Measurements from ENCODE around the gene NTN3. TPM values are rescaled to one million over a fixed set of nuclear protein-coding genes. Genes with fewer than 3 reads are reported as not detected.

Gene NTN3
- total and polyA plus RNA-seq, 2 donors: 0.02 to 0.71 TPM

DNA sequence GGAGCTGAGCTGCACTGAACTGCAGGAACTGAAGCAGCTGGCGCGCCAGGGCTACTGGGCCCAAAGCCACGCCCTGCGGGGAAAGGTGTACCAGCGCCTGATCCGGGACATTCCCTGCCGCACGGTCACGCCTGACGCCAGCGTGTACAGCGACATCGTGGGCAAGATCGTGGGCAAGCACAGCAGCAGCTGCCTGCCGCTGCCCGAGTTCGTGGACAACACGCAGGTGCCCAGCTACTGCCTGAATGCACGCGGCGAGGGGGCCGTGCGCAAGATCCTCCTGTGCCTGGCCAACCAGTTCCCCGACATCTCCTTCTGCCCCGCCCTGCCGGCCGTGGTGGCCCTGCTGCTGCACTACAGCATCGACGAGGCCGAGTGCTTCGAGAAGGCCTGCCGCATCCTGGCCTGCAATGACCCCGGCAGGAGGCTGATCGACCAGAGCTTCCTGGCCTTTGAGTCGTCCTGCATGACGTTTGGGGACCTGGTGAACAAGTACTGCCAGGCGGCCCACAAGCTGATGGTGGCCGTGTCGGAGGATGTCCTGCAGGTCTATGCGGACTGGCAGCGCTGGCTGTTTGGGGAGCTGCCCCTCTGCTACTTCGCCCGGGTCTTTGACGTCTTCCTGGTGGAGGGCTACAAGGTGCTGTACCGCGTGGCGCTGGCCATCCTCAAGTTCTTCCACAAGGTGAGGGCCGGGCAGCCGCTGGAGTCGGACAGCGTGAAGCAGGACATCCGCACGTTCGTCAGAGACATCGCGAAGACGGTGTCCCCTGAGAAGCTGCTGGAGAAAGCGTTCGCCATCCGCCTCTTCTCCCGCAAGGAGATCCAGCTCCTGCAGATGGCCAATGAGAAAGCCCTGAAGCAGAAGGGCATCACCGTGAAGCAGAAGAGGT, 25.4 kb downstream of the NTN3 start:
- peaks cover 3 to 13% of the 10 kb centered on the region in 2 donors for H3K36me3 ChIP-seq (ENCODE audit: control insufficient read depth in 2 of 2, insufficient read depth in 2 of 2, low read length in 1 of 2)
- no peak overlapping the region for H3K4me3 ChIP-seq (ENCODE audit: low read length in 2 of 2)
- H3K27ac ChIP-seq (ENCODE audit: low read depth in 1 of 2, low read length in 1 of 2): no peak overlapping the region
- no peaks in the 10 kb centered on the region for H3K9me3 ChIP-seq (ENCODE audit: control insufficient read depth in 2 of 2, insufficient read depth in 1 of 2, low read length in 1 of 2)
- WGBS: 98% methylated on average over 62 of the region's 62 CpGs
- DNase-seq (ENCODE audit: low read depth in 6 of 9, low spot score in 9 of 9): no peak
- peaks cover 0 to 6% of the 10 kb centered on the region in 2 donors for H3K4me1 ChIP-seq (ENCODE audit: control insufficient read depth in 2 of 2, insufficient read depth in 2 of 2, low read length in 2 of 2)
- no peaks in the 10 kb centered on the region for H3K27me3 ChIP-seq (ENCODE audit: control insufficient read depth in 2 of 2, insufficient read depth in 1 of 2, low read length in 1 of 2)

GRCh38 chr16:2497116-2497630, 26.1 kb downstream of the NTN3 start:
- Histone ChIP-seq H3K4me3 (ENCODE audit: low read length in 2 of 2) (no peak overlapping the region), H3K4me1 (ENCODE audit: control insufficient read depth in 2 of 2, insufficient read depth in 2 of 2, low read length in 2 of 2) (peaks cover 0 to 13% of the 10 kb centered on the region in 2 donors), H3K27me3 (ENCODE audit: control insufficient read depth in 2 of 2, insufficient read depth in 1 of 2, low read length in 1 of 2) (no peaks in the 10 kb centered on the region), H3K36me3 (ENCODE audit: control insufficient read depth in 2 of 2, insufficient read depth in 2 of 2, low read length in 1 of 2) (peaks cover 3 to 13% of the 10 kb centered on the region in 2 donors), H3K27ac (ENCODE audit: low read depth in 1 of 2, low read length in 1 of 2) (no peak overlapping the region), H3K9me3 (ENCODE audit: control insufficient read depth in 2 of 2, insufficient read depth in 1 of 2, low read length in 1 of 2) (no peaks in the 10 kb centered on the region)
- WGBS: 95% methylated on average over 21 of the region's 21 CpGs
- no peak for DNase-seq (ENCODE audit: low read depth in 6 of 9, low spot score in 9 of 9)

GRCh38 chr16:2497695-2498484, 26.8 kb downstream of the NTN3 start:
- Histone ChIP-seq H3K27ac (ENCODE audit: low read depth in 1 of 2, low read length in 1 of 2) (no peak overlapping the region), H3K27me3 (ENCODE audit: control insufficient read depth in 2 of 2, insufficient read depth in 1 of 2, low read length in 1 of 2) (no peaks in the 10 kb centered on the region), H3K4me3 (ENCODE audit: low read length in 2 of 2) (no peak overlapping the region), H3K36me3 (ENCODE audit: control insufficient read depth in 2 of 2, insufficient read depth in 2 of 2, low read length in 1 of 2) (peaks cover 3 to 13% of the 10 kb centered on the region in 2 donors), H3K4me1 (ENCODE audit: control insufficient read depth in 2 of 2, insufficient read depth in 2 of 2, low read length in 2 of 2) (peaks cover 0 to 20% of the 10 kb centered on the region in 2 donors), H3K9me3 (ENCODE audit: control insufficient read depth in 2 of 2, insufficient read depth in 1 of 2, low read length in 1 of 2) (no peaks in the 10 kb centered on the region)
- WGBS: 94% methylated on average over 26 of the region's 26 CpGs
- no peak for DNase-seq (ENCODE audit: low read depth in 6 of 9, low spot score in 9 of 9)

GRCh38 chr16:2498531-2499253, 27.6 kb downstream of the NTN3 start:
- Histone ChIP-seq H3K4me3 (ENCODE audit: low read length in 2 of 2) (no peak overlapping the region), H3K27me3 (ENCODE audit: control insufficient read depth in 2 of 2, insufficient read depth in 1 of 2, low read length in 1 of 2) (no peaks in the 10 kb centered on the region), H3K9me3 (ENCODE audit: control insufficient read depth in 2 of 2, insufficient read depth in 1 of 2, low read length in 1 of 2) (no peaks in the 10 kb centered on the region), H3K4me1 (ENCODE audit: control insufficient read depth in 2 of 2, insufficient read depth in 2 of 2, low read length in 2 of 2) (peaks cover 0 to 21% of the 10 kb centered on the region in 2 donors), H3K27ac (ENCODE audit: low read depth in 1 of 2, low read length in 1 of 2) (no peak overlapping the region), H3K36me3 (ENCODE audit: control insufficient read depth in 2 of 2, insufficient read depth in 2 of 2, low read length in 1 of 2) (peaks cover 3 to 13% of the 10 kb centered on the region in 2 donors)
- WGBS: 95% methylated on average over 15 of the region's 15 CpGs
- no peak for DNase-seq (ENCODE audit: low read depth in 6 of 9, low spot score in 9 of 9)

- H3K27me3 ChIP-seq (ENCODE audit: control insufficient read depth in 2 of 2, insufficient read depth in 1 of 2, low read length in 1 of 2): no peaks in the 10 kb centered on the region
- H3K27ac ChIP-seq (ENCODE audit: low read depth in 1 of 2, low read length in 1 of 2): no peak overlapping the region
- H3K9me3 ChIP-seq (ENCODE audit: control insufficient read depth in 2 of 2, insufficient read depth in 1 of 2, low read length in 1 of 2): no peaks in the 10 kb centered on the region
- DNase-seq (ENCODE audit: low read depth in 6 of 9, low spot score in 9 of 9): no peak
- H3K4me3 ChIP-seq (ENCODE audit: low read length in 2 of 2): no peak overlapping the region
- 97% methylated on average over 6 of the region's 6 CpGs for WGBS
- H3K4me1 ChIP-seq (ENCODE audit: control insufficient read depth in 2 of 2, insufficient read depth in 2 of 2, low read length in 2 of 2): peaks cover 0 to 21% of the 10 kb centered on the region in 2 donors
- peaks cover 3 to 13% of the 10 kb centered on the region in 2 donors for H3K36me3 ChIP-seq (ENCODE audit: control insufficient read depth in 2 of 2, insufficient read depth in 2 of 2, low read length in 1 of 2)
These were observed 28.4 kb downstream of the NTN3 start for GRCh38 chr16:2499454-2499853.

- Histone ChIP-seq H3K36me3 (ENCODE audit: control insufficient read depth in 2 of 2, insufficient read depth in 2 of 2, low read length in 1 of 2) (peaks cover 3 to 13% of the 10 kb centered on the region in 2 donors), H3K9me3 (ENCODE audit: control insufficient read depth in 2 of 2, insufficient read depth in 1 of 2, low read length in 1 of 2) (no peaks in the 10 kb centered on the region), H3K27ac (ENCODE audit: low read depth in 1 of 2, low read length in 1 of 2) (no peak overlapping the region), H3K4me3 (ENCODE audit: low read length in 2 of 2) (no peak overlapping the region), H3K27me3 (ENCODE audit: control insufficient read depth in 2 of 2, insufficient read depth in 1 of 2, low read length in 1 of 2) (no peaks in the 10 kb centered on the region), H3K4me1 (ENCODE audit: control insufficient read depth in 2 of 2, insufficient read depth in 2 of 2, low read length in 2 of 2) (peaks cover 0 to 21% of the 10 kb centered on the region in 2 donors)
- WGBS: 97% methylated on average over 29 of the region's 29 CpGs
- DNase-seq (ENCODE audit: low read depth in 6 of 9, low spot score in 9 of 9): no peak
These were observed 28.9 kb downstream of the NTN3 start for GRCh38 chr16:2499890-2500429.

DNA sequence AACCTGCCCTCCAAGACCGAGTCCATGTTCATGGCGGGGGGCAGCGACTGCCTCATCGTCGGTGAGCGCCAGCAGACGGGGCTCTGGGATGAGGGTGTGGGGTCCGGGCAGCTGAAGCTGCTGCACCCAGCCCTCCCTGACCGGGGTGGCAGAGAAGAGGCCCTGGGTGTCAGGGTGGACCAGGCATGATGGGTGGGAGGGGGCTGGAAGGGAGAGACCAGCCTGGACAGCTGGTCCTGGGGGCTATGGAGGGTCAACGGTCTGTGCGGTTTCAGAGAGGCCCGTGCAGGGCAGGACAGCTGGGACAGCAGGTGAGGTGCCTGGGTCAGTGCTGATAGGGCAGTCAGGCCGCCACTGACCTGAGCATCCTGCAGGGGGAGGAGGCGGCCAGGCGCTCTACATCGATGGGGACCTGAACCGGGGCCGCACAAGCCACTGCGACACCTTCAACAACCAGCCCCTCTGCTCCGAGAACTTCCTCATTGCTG, 29.4 kb downstream of the NTN3 start:
- 96% methylated on average over 20 of the region's 20 CpGs for WGBS
- H3K9me3 ChIP-seq (ENCODE audit: control insufficient read depth in 2 of 2, insufficient read depth in 1 of 2, low read length in 1 of 2): no peaks in the 10 kb centered on the region
- no peak for DNase-seq (ENCODE audit: low read depth in 6 of 9, low spot score in 9 of 9)
- peaks cover 0 to 21% of the 10 kb centered on the region in 2 donors for H3K4me1 ChIP-seq (ENCODE audit: control insufficient read depth in 2 of 2, insufficient read depth in 2 of 2, low read length in 2 of 2)
- H3K27ac ChIP-seq (ENCODE audit: low read depth in 1 of 2, low read length in 1 of 2): no peak overlapping the region
- H3K4me3 ChIP-seq (ENCODE audit: low read length in 2 of 2): no peak overlapping the region
- peaks cover 3 to 13% of the 10 kb centered on the region in 2 donors for H3K36me3 ChIP-seq (ENCODE audit: control insufficient read depth in 2 of 2, insufficient read depth in 2 of 2, low read length in 1 of 2)
- no peaks in the 10 kb centered on the region for H3K27me3 ChIP-seq (ENCODE audit: control insufficient read depth in 2 of 2, insufficient read depth in 1 of 2, low read length in 1 of 2)

DNA sequence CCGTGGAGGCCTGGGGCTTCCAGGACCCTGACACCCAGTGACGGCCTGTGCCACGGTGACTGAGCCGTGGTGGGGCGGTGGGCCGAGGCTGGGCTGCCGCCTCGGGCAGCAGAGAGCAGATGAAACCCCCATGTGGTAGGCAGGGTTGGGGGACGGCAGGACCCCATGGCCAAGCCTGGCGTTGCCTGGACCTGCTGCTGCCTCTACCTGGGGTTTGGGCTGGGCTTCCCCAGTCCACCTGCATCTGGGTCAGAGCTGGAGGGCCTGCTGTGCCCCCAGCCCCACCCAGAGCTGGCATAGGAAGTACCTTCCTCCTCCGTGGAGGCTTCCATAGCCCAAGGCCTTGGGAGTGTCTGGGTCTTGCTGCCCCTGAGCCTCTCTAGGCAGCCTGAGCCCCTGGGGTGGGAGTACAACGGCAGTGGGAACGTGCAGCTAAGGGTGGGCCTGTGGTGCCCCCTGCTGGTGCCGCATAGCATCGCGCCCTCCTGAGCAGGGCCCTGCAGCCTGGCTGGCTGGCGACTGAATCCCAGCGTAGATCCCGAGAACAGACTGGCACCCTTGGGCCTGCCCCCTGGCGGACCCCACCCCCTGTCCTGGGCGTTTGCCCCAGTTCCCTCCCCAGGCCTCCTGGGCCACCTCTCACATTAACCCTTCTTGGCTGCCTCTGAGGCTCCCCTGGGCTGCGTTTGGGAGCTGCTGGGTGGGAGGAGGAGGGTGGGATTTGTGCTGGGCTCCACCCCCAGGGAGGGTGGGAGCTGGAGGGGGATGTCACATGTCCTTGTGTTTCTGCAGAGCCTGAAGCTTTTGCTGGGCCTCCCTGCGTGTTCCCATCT, 30.0 kb downstream of the NTN3 start:
- Histone ChIP-seq H3K36me3 (ENCODE audit: control insufficient read depth in 2 of 2, insufficient read depth in 2 of 2, low read length in 1 of 2) (peaks cover 3 to 13% of the 10 kb centered on the region in 2 donors), H3K27ac (ENCODE audit: low read depth in 1 of 2, low read length in 1 of 2) (no peak overlapping the region), H3K4me3 (ENCODE audit: low read length in 2 of 2) (peak overlapping the region; percentile 22 to 32), H3K27me3 (ENCODE audit: control insufficient read depth in 2 of 2, insufficient read depth in 1 of 2, low read length in 1 of 2) (no peaks in the 10 kb centered on the region), H3K4me1 (ENCODE audit: control insufficient read depth in 2 of 2, insufficient read depth in 2 of 2, low read length in 2 of 2) (peaks cover 0 to 21% of the 10 kb centered on the region in 2 donors), H3K9me3 (ENCODE audit: control insufficient read depth in 2 of 2, insufficient read depth in 1 of 2, low read length in 1 of 2) (no peaks in the 10 kb centered on the region)
- 44% methylated on average over 23 of the region's 23 CpGs for WGBS
- peak; percentile 58 to 91 (median 76) for DNase-seq (ENCODE audit: low read depth in 6 of 9, low spot score in 9 of 9)

All from thymus (tissue), 11 donors.